SU-DHL-6 (cell line): ENCODE measurements around the gene ARHGEF26.

Experiments used
- CTCF ChIP-seq: fragments of 200-600 bp; sonication (generic); IDR thresholded peaks from one replicate; pipeline ENCODE4 v1.5.1; 2017; ENCODE audit warnings: antibody characterized with exemption, mild to moderate bottlenecking, low read length, moderate library complexity; ENCODE audit not compliant: insufficient read depth, poor library complexity, severe bottlenecking
- EZH2phosphoT487 ChIP-seq: fragments of 200-600 bp; sonication (generic), shearing (Covaris generic); conservative IDR thresholded peaks from 2 replicates; pipeline ENCODE4 v1.6.1; 2018; ENCODE audit warnings: mild to moderate bottlenecking, antibody characterized with exemption, low read length, moderate library complexity, mixed read lengths

- TF ChIP-seq CTCF (no peak), EZH2phosphoT487 (no peak)
Measured at GRCh38 chr3:154251610-154252009, 130.4 kb downstream of the ARHGEF26 start.
